ENCODE data around the gene RRM1. TPM values are rescaled to one million over a fixed set of nuclear protein-coding genes. Genes with fewer than 3 reads are reported as not detected.

RRM1 gene
- total RNA-seq, 4 donors from 2014 or later, result 69.8 to 137 (median 86.6) TPM

GRCh38 chr11:4084406-4085125 lies 10.0 kb upstream of the RRM1 start:
- WGBS, 2 donors, result 86 to 90% methylated on average over 12 of the region's 12 CpGs
- DNase-seq (ENCODE audit: low spot score in 2 of 2), result no peak
- no peak overlapping the region for H3K4me3 ChIP-seq (ENCODE audit: low read depth, poor library complexity, severe bottlenecking)
- TF ChIP-seq CTCF (IDR thresholded peaks at IDR 0.05), result no peak
- intact Hi-C loops (cut with DNase I; ENCODE audit: low total_unique reads), result no loop called here

GRCh38 chr11:4085575-4085974 lies 9.0 kb upstream of the RRM1 start:
- no peak for DNase-seq (ENCODE audit: low spot score in 2 of 2)
- intact Hi-C loops (cut with DNase I; ENCODE audit: low total_unique reads), result no loop called here
- TF ChIP-seq CTCF (IDR thresholded peaks at IDR 0.05) (no peak), POLR2A (IDR thresholded peaks at IDR 0.05) (no peak)
- no peak overlapping the region for H3K4me3 ChIP-seq (ENCODE audit: low read depth, poor library complexity, severe bottlenecking)

- DNase-seq (ENCODE audit: low spot score in 2 of 2), result no peak
- intact Hi-C loops (cut with DNase I; ENCODE audit: low total_unique reads), result no loop called here
- TF ChIP-seq CTCF (IDR thresholded peaks at IDR 0.05) (no peak), POLR2A (IDR thresholded peaks at IDR 0.05) (no peak)
These were observed 7.8 kb upstream of the RRM1 start for GRCh38 chr11:4086575-4087353.

GRCh38 chr11:4087551-4087950 lies 7.0 kb upstream of the RRM1 start:
- TF ChIP-seq CTCF (IDR thresholded peaks at IDR 0.05), result no peak
- no peak for TF ChIP-seq POLR2A (IDR thresholded peaks at IDR 0.05)
- 91 to 92% methylated on average over 5 of the region's 5 CpGs for WGBS, 2 donors
- DNase-seq (ENCODE audit: low spot score in 2 of 2), result no peak
- no peak overlapping the region for H3K4me3 ChIP-seq (ENCODE audit: low read depth, poor library complexity, severe bottlenecking)
- intact Hi-C loops (cut with DNase I; ENCODE audit: low total_unique reads), result no loop called here

More at GRCh38 chr11:4086575-4087353, 7.8 kb upstream of the RRM1 start:
- 80 to 88% methylated on average over 4 to 8 of the region's 8 CpGs for WGBS, 2 donors
- no peak overlapping the region for H3K4me3 ChIP-seq (ENCODE audit: low read depth, poor library complexity, severe bottlenecking)

- no peak for DNase-seq (ENCODE audit: low spot score in 2 of 2)
- H3K4me3 ChIP-seq (ENCODE audit: low read depth, poor library complexity, severe bottlenecking), result no peak overlapping the region
- intact Hi-C loops (cut with DNase I; ENCODE audit: low total_unique reads), result no loop called here
- WGBS, 2 donors, result 89 to 90% methylated on average over 2 of the region's 2 CpGs
- TF ChIP-seq POLR2A (IDR thresholded peaks at IDR 0.05) (no peak), CTCF (IDR thresholded peaks at IDR 0.05) (no peak)
These were observed 4.3 kb upstream of the RRM1 start for GRCh38 chr11:4090258-4090657.
